Testis (tissue), 2 donors: Measurements from ENCODE around the gene TOGARAM1.

ENCODE experiments used
- CTCF ChIP-seq, 3 experiments: fragments of 450-650 bp in 2 of 3; fragments of 200-600 bp in 1 of 3; sonication (generic) in 1 of 3; IDR thresholded peaks; one replicate each; pipeline ENCODE4 v1.5.1; 2016 to 2019; ENCODE audit warnings: antibody characterized with exemption in 3 of 3, mild to moderate bottlenecking in 2 of 3, moderate library complexity in 1 of 3
- POLR2A ChIP-seq: fragments of 450-650 bp; IDR thresholded peaks from one replicate; pipeline ENCODE4 v1.6.1; 2017; ENCODE audit warnings: antibody characterized with exemption, mild to moderate bottlenecking, moderate library complexity

DNA sequence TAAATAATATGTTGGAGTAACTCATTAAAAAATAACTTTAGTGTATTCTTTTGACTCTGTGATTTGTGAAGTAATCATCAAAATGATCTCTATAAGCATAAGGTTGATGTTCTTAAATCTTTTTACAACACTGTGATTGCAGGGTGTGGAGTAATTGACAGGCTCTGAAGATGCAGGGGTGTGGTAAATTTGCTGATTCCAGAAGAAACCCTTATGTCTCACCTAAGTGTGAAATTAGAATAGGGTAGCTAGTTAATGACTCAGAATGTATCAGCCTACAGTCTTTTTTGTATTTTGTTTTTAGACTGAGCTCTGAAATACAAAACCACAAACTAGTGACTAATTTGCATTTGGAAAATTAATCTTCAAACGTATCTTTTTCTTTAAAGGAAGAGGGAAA, 127.8 kb downstream of the TOGARAM1 start:
- TF ChIP-seq CTCF (IDR thresholded peaks at IDR 0.05): no peak
- no peak for TF ChIP-seq POLR2A
